ENCODE measurements around the gene TLE3. TPM values are rescaled to one million over a fixed set of nuclear protein-coding genes. Genes with fewer than 3 reads are reported as not detected.

TLE3 gene
- total RNA-seq, 2 donors from 2014 or later, result 157 to 246 TPM

- H3K36me3 ChIP-seq, result no peaks in the 10 kb centered on the region
- DNase-seq (ENCODE audit: low spot score), result no peak
- H3K27me3 ChIP-seq (replicated peaks; ENCODE audit: insufficient read depth), result no peaks in the 10 kb centered on the region
- no peaks in the 10 kb centered on the region for H3K9me3 ChIP-seq
- peaks cover 41% of the 10 kb centered on the region for H3K4me1 ChIP-seq (replicated peaks)
- peak overlapping the region in 1 of 2 donors; percentile 41 for H3K27ac ChIP-seq
- intact Hi-C loops (cut with DNase I), result loop anchor here (5.0 kb wide), 1 partner anchor 66 kb away; no protein-coding TSS in a partner anchor
- TF ChIP-seq POLR2A (IDR thresholded peaks at IDR 0.05) (no peak), POLR2AphosphoS5 (IDR thresholded peaks at IDR 0.05) (no peak)
- TF ChIP-seq, protein P1, sequence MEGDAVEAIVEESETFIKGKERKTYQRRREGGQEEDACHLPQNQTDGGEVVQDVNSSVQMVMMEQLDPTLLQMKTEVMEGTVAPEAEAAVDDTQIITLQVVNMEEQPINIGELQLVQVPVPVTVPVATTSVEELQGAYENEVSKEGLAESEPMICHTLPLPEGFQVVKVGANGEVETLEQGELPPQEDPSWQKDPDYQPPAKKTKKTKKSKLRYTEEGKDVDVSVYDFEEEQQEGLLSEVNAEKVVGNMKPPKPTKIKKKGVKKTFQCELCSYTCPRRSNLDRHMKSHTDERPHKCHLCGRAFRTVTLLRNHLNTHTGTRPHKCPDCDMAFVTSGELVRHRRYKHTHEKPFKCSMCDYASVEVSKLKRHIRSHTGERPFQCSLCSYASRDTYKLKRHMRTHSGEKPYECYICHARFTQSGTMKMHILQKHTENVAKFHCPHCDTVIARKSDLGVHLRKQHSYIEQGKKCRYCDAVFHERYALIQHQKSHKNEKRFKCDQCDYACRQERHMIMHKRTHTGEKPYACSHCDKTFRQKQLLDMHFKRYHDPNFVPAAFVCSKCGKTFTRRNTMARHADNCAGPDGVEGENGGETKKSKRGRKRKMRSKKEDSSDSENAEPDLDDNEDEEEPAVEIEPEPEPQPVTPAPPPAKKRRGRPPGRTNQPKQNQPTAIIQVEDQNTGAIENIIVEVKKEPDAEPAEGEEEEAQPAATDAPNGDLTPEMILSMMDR (IDR thresholded peaks at IDR 0.05), result no peak
- WGBS, result 51% methylated on average over 3 of the region's 3 CpGs
- H3K4me3 ChIP-seq, result peak overlapping the region in 1 of 2 donors; percentile 2
These were observed 9.3 kb downstream of the TLE3 start for GRCh38 chr15:70088455-70088854.

DNA sequence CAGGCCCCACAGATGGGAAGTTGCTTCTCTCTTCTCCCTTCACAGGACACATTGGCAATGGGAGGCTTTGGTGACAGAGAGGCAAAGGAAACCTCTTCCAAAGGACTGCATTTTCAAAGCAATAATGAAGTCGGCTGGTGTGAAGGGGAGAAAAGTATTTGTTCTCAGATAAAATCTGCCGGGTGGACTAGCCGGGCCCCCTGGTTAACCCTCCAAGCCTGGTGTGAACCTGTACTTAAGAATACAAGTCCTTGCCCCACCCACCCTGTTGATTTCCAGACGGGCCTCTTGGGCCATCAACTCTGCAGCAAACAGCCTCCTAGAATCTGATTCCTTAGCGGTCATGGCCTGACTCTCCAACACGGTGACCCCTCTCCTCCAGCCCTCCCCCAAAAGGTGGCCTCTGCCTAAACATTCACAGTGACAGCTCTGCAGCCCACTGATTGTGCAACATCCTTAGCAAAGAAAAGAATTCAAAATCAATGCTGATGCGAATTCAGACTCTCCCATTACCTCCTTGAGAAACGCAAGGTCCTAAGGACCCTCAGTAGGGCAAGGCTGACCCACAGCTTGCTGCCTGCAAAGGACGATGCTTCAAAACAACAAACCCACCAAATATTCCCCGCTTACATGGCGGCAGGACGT, 9.9 kb downstream of the TLE3 start:
- 73% methylated on average over 12 of the region's 12 CpGs for WGBS
- intact Hi-C loops (cut with DNase I), result loop anchor here (5.0 kb wide), 1 partner anchor 66 kb away; no protein-coding TSS in a partner anchor
- H3K27me3 ChIP-seq (replicated peaks; ENCODE audit: insufficient read depth), result no peaks in the 10 kb centered on the region
- TF ChIP-seq POLR2AphosphoS5 (IDR thresholded peaks at IDR 0.05), result no peak
- TF ChIP-seq, protein P1 (IDR thresholded peaks at IDR 0.05), result no peak
- TF ChIP-seq POLR2A (IDR thresholded peaks at IDR 0.05), result no peak
- peaks cover 41% of the 10 kb centered on the region for H3K4me1 ChIP-seq (replicated peaks)
- no peak overlapping the region for H3K27ac ChIP-seq
- H3K4me3 ChIP-seq, result no peak overlapping the region
- no peaks in the 10 kb centered on the region for H3K9me3 ChIP-seq
- no peak for DNase-seq (ENCODE audit: low spot score)
- H3K36me3 ChIP-seq, result no peaks in the 10 kb centered on the region

GRCh38 chr15:70086636-70087035, 11.1 kb downstream of the TLE3 start:
- intact Hi-C loops (cut with DNase I), result loop anchor here (5.0 kb wide), 1 partner anchor 64 kb away; no protein-coding TSS in a partner anchor
- WGBS, result 74% methylated on average over 5 of the region's 5 CpGs
- Histone ChIP-seq H3K27me3 (replicated peaks; ENCODE audit: insufficient read depth) (no peaks in the 10 kb centered on the region), H3K4me3 (no peak overlapping the region), H3K9me3 (no peaks in the 10 kb centered on the region), H3K4me1 (replicated peaks) (peaks cover 36% of the 10 kb centered on the region), H3K27ac (no peak overlapping the region), H3K36me3 (peaks cover 0 to 5% of the 10 kb centered on the region in 2 donors)
- TF ChIP-seq POLR2AphosphoS5 (IDR thresholded peaks at IDR 0.05), result no peak
- TF ChIP-seq POLR2A (IDR thresholded peaks at IDR 0.05), result no peak
- TF ChIP-seq, protein P1 (IDR thresholded peaks at IDR 0.05), result no peak
- no peak for DNase-seq (ENCODE audit: low spot score)

DNA sequence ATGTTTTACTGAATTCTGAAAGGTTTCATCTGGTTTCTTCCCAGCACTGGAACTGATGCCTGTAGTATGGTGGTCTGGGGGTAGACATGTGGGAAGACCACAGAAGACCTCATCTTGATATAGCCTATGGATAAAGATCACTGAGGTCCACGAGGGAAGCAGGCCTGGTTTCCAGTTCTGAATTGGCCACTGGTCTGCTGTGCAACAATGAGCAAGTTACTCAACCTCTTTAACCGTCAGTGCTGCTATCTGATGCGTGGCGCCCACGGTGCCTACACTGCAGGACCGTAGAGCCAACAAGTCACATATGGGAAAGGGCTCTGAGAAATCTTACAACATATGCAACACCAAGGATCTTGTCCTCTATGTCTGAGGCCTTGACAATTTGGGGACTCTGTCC, 13.3 kb downstream of the TLE3 start:
- Histone ChIP-seq H3K27me3 (replicated peaks; ENCODE audit: insufficient read depth) (no peaks in the 10 kb centered on the region), H3K9me3 (no peaks in the 10 kb centered on the region), H3K27ac (no peak overlapping the region), H3K4me3 (no peak overlapping the region), H3K36me3 (peaks cover 0 to 5% of the 10 kb centered on the region in 2 donors), H3K4me1 (replicated peaks) (peaks cover 16% of the 10 kb centered on the region)
- intact Hi-C loops (cut with DNase I), result no loop called here
- TF ChIP-seq POLR2A (IDR thresholded peaks at IDR 0.05), result no peak
- no peak for DNase-seq (ENCODE audit: low spot score)
- 94% methylated on average over 6 of the region's 6 CpGs for WGBS

DNA sequence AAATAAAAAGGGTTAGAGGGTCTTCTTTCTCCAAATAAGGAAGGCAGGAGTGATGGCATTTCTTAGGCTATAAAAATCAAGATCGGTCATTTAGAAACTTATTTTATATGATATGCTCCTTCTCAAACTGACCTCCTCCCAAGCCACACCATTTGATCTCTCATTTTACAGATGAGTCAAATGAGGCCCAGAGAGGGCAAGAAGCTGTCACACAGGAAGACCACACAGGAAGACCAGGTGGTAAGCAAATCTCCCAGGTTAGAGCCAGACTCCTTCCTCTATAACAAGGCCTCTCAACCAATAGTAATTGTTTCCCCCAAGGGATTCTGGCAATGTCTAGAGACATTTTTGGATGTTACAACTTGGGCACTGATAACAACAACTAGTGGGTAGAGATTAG, 13.8 kb downstream of the TLE3 start:
- H3K9me3 ChIP-seq, result no peaks in the 10 kb centered on the region
- 97% methylated on average over 1 of the region's 1 CpG for WGBS

More for the DNA sequence above, 13.8 kb downstream of the TLE3 start:
- no peak for DNase-seq (ENCODE audit: low spot score)
- intact Hi-C loops (cut with DNase I), result no loop called here
- TF ChIP-seq, protein P1 (IDR thresholded peaks at IDR 0.05), result no peak
- TF ChIP-seq POLR2A (IDR thresholded peaks at IDR 0.05) (no peak), POLR2AphosphoS5 (IDR thresholded peaks at IDR 0.05) (no peak)
- Histone ChIP-seq H3K36me3 (peaks cover 0 to 5% of the 10 kb centered on the region in 2 donors), H3K4me3 (no peak overlapping the region), H3K27me3 (replicated peaks; ENCODE audit: insufficient read depth) (no peaks in the 10 kb centered on the region), H3K27ac (no peak overlapping the region), H3K4me1 (replicated peaks) (peaks cover 13% of the 10 kb centered on the region)

Measured in prostate gland (tissue), 2 donors.